Iris pigment epithelial cell (primary cell): ENCODE measurements around the gene MOB1B.
"Not testable (repeated sequence)": the region's sequence is repeated elsewhere in the genome, so short reads cannot be mapped to it uniquely, and the experiment has no call there.

ENCODE experiments used
- DNase-seq: peaks from one replicate; pipeline ENCODE4 v3.0.0-alpha.2; 2011; ENCODE audit warnings: low read depth

Gene MOB1B

GRCh38 chr4:70956549-70957210 is 54.5 kb downstream of the MOB1B start:
- no peak for DNase-seq

DNA sequence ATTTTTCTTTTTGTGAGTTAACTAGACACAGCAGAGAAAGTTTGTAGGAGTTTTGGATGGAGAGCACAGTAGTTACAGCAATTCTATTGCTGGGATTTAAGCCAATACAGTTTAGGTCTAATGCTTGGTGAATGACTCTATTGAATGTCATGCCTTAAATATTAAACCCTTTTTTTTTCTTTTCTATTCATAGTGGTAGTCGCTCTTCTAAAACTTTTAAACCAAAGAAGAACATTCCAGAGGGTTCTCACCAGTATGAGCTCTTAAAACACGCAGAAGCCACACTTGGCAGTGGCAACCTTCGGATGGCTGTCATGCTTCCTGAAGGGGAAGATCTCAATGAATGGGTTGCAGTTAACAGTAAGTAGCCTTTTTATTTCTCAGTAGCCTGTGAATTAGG is 56.5 kb downstream of the MOB1B start:
- DNase-seq = peak; percentile 83

GRCh38 chr4:70969076-70969475 is 66.9 kb downstream of the MOB1B start:
- peak; percentile 37 for DNase-seq

- DNase-seq = no peak
These were observed 74.1 kb downstream of the MOB1B start for GRCh38 chr4:70976252-70976651.

DNA sequence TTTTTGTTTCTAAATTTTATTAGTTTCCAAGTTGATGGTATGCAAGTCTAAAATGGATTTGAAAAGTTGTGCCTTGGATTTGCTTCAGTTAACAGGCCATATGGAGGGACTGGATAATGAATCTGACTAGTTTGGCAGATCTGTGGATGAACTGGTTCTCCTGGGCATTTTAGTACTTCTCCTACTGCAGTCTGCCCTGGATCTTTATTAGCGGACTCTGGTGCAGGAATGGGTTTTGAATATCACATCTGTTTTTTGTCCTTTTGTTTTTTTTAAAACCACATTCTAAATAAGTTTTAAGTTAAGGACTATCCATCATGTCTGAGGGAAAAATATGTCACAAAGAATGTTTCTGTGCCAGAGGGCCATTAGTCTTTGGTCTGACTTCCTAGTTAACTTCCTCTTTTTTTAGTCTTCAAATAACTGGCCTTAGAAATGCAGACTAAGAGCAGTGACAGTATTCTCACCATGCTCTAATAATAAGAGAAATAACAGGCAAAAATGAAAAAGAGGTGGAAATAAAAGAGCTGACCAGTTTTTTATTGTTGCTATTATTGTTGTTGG is 77.4 kb downstream of the MOB1B start:
- DNase-seq = no peak

- DNase-seq = no peak
These were observed 78.0 kb downstream of the MOB1B start for GRCh38 chr4:70980196-70980595.

GRCh38 chr4:70984106-70984505 is 81.9 kb downstream of the MOB1B start:
- DNase-seq = no peak

DNA sequence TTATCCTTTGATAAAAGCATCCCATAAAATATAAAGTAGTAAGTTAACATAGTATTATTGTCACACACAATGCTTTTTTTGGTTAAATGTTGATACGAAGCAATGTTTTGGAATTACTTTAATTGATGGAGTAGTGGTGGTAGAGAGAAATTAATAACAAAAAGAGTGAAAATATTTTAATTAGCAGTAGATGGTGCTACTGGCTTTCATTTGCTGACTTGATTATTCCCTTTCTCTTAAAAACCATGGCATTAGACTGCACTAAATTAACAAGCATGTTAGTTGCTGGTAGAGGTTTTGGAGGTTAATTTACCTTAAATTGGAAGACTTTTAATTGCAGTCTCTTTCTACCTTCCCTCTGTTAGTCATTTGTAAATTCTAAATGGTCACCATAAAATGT is 82.4 kb downstream of the MOB1B start:
- DNase-seq = no peak

DNA sequence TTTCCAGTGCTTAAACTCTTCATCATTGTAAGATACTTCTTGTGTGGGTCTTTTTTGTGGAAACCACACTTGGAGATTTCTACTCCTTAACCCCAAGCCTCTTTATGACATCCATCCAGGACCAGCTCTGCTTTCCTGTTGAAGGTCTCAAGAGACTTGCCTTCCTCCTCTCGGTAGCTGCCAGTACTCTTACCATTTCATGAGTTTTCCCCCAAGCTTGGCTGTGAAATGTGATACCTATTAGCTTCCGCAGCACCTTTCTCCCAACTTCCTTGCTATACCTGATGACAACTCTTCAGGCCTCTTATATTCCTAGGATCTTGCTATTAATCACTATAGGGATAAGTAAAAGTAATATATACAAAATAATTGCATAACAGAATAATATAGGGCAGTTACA is 89.4 kb downstream of the MOB1B start:
- DNase-seq = no peak

- peak; percentile 9 for DNase-seq
These were observed 90.3 kb downstream of the MOB1B start for GRCh38 chr4:70992391-70992881.

- peak; percentile 93 for DNase-seq
These were observed 91.3 kb downstream of the MOB1B start, which contains the start of gene DCK for GRCh38 chr4:70993181-70994068. TSS of gene DCK (plus strand) at chr4:70993649. CDS start at chr4:70993836, 187 bp downstream.

DNA sequence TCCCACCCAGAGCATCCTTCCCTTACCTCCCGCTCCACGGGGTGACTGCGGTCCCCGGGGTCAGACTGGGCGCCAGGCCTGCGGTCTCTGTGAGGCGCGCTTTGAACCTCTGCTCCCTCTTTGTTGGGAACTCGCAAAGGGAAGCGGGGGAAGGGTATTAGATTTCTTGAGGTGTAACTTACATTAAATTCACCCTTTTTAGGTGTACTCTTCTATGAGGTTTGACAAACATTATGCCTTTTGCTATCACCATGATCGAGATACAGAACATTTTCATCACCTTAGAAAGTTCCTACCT is 91.8 kb downstream of the MOB1B start:
- DNase-seq = no peak

- DNase-seq = no peak
These were observed 92.4 kb downstream of the MOB1B start for GRCh38 chr4:70994387-70995099.

DNA sequence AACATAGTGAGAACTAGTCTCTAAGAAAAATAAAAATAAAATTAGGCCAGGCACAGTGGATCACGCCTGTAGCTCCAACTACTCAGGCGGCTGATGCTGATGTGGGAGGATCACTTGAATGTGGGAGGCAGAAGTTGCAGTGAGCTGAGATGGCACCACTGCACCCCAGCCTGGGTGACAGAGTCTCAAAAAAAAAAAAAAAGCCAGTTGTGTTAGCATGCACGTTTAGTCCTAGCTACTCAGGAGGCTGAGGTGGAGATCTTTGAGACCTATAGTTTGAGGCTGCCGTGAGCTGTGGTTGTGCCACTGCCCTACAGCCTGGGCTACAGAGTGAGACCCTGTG is 93.8 kb downstream of the MOB1B start:
- no peak for DNase-seq

GRCh38 chr4:70997036-70997435 is 94.9 kb downstream of the MOB1B start:
- no peak for DNase-seq

DNA sequence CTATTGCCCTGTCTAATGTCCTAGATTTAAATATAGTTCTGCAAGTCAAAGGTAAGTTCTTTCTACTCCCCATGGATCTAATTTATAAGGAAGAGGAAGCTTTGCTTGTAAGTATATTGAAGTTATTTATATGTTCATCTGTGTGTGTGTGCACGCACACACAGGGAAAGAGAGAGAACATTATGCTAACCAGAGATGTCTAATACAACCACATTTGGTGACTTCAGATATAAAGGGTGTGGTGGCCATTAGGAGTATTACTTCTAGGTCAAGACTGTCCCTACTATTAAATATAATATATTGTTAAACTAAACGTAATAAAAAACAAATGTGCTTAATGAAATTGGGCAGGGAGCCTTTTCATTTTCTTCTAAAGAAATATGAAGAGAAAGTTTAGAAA is 95.4 kb downstream of the MOB1B start:
- DNase-seq = no peak

- DNase-seq = not testable (repeated sequence)
These were observed 97.5 kb downstream of the MOB1B start for GRCh38 chr4:70999639-71000038.

DNA sequence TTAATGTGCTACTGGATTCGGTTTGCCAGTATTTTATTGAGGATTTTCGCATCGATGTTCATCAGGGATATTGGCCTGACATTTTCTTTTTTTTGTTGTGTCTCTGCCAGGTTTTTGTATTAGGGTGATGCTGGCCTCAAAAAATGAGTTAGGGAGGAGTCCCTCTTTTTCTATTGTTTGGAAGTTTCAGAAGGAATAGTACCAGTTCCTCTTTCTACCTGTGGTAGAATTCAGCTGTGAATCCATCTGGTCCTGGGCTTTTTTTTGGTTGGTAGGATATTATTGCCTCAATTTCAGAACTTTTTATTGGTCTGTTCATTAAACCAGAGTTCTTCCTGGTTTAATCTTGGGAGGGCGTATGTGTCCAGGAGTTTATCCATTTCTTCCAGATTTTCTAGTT is 99.2 kb downstream of the MOB1B start:
- DNase-seq = not testable (repeated sequence)

- DNase-seq = no peak
These were observed 102.2 kb downstream of the MOB1B start for GRCh38 chr4:71004281-71004851.

DNA sequence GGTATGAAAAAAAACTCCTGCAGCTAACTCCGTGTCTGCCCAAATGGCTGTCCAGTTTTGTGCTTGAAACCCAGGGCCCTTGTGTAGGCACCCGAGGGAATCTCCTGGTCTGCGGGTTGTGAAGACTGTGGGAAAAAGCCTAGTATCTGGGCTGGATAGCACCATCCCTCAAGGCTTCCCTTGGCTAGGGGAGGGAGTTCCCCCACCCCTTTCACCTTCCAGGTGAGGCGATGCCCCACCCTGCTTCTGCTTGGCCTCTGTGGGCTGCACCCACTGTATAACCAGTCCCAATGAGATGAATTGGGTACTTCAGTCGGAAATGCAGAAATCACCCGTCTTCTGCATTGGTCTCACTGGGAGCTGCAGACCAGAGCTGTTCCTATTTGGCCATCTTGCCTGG is 102.9 kb downstream of the MOB1B start:
- not testable (repeated sequence) for DNase-seq

DNA sequence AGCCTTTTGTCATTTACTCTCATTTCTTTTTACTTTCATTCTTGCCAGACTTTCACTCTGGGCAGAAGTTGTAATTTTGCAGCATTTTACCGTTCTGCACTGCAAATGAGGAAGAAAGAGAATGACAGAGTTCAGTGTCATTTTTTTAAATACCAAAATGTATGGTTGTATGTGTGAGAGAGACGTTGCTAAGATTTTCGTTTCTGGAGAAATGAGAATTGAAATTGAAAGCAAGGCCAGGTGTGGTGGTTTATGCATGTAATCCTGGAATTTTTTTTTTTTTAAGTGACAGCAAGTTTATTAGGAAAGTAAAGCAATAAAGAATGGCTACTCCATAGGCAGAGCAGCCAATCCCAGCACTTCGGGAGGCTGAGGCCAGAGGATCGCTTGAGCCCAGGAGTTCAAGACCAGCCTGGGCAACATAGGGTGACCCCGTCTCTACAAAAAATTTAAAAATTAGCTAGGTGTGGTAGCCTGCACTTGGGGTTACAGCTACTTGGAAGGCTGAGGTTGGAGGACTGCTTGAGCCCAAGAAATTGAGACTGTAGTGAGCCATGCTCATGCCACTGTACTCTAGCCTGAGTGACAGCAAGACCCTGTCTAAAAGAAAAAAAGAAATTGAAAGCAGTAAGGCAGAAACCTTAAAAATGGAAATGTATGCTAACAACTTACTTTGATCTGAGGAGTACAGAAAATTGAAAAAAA is 104.2 kb downstream of the MOB1B start:
- DNase-seq = no peak

GRCh38 chr4:71008196-71008595 is 106.0 kb downstream of the MOB1B start:
- no peak for DNase-seq
